Dermis blood vessel endothelial cell (primary cell): Measurements from ENCODE around the gene STK11. TPM values are rescaled to one million over a fixed set of nuclear protein-coding genes. Genes with fewer than 3 reads are reported as not detected.
"Not testable (repeated sequence)": the region's sequence is repeated elsewhere in the genome, so short reads cannot be mapped to it uniquely, and the experiment has no call there.

Experiments
- DNase-seq: peaks from one replicate; pipeline ENCODE4 v3.0.0; 2010
- total RNA-seq: library from RNA; depleted of rRNA; stranded (reverse); fragments of >200 nt; gene quantifications from 2 replicates; pipeline ENCODE4 v1.2.3, GENCODE V29; 2014

Gene STK11
- total RNA-seq, 1 donor from 2014 or later = 108 TPM

DNA sequence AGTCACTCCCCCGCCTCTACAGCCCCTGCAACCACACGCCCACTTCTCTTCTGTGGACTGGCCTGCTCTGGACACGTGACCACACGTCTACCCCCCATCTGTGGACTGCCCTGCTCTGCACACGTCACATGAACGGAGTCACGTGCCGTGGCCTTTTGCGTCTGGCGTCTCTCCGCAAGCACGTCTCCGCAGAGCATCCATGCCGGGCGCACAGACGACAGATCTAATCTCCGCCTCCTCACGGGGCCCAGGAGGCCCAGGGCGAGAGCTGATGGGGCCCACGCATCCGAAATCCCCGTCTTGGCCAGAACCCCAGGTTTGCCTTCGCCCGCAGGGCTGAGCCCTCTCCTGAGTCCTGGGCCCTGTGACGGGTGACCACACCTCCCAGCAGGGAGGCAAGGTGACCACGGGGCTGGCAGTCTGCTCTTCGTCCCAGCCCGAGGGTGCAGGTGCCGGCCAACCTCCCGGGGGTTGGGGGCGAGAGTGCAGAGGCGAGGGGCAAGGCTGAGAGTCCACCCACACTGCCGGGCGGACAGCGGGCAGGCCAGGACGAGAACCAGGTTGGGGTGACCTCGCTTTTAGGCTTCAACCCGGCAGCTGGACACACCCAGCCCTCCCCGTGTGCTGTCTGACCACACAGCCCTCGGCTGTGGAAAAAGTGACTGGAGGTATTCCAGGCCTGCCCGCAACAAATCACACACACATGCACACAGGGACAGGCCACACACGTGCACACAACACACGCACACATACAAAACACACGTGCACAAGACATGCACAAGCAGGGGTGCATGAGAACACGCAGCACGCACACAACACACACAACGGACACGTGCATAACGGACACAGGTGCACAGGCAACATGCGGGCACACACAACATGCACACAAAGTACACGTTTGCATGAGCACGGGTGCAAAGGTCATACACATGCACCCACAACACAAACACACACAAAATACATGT, 35.4 kb upstream of the STK11 start:
- no peak for DNase-seq

DNA sequence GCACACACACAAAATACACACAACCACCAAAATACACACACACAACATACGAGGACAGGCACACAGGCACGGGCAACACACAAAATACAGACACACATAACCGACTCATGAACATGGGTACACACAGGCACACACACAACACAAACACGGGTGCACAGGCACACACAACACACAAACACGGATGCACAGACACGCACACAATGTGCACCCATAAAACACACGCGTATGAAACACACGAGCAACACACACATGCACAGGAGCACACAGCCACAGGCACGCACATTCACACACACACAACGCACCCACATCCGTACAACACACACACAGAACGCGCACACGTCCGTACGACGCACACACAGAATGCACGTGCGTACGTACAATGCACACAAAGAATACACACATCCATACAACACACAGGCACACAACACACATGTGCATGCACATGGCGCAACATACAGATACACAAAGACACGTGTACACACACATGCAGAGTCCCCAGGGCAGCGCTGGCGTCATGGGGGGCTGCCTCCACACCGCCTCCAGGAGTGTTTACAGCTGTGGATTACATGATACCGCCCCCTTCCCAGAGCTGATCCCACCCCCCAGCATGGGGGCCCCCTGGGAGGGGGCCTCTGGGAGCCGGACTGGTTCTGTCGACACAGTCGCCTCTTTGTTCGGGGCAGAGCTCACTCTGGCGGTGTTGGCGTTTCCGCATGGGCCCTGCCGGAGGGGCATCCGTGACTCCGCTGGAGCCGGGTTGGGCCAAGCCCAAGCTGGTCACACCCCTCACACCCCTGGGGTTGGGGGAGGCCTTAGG, 34.4 kb upstream of the STK11 start:
- DNase-seq = no peak

DNA sequence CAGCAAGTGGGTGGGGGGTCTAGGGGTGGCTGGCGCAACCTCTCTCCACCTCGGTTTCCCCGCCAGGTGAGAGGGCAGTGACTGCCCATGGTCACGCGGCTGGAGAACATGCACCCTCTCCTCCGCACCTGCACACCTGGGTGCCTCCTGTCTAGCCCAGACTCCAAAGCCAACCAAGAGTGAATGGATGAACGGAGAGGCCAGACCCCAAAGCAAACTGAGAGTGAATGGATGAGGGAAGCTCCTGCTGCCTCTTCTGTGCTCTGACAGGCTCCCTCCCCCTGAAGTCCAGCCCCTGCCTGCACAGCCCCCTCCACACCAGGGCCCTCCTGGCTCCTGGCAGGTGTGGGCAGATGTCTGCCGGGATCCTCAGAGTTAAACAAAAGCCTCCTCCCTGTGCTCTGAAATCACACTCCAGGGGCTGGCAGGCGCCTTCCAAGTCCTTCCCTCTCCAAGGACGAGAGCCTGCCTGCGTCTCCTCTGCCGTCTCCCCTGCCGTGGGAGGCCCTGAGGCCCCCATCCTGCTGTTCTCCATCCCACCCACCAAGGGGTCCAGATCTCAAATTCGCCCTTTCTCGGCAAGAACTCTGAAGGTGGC, 33.7 kb upstream of the STK11 start:
- DNase-seq = no peak

DNA sequence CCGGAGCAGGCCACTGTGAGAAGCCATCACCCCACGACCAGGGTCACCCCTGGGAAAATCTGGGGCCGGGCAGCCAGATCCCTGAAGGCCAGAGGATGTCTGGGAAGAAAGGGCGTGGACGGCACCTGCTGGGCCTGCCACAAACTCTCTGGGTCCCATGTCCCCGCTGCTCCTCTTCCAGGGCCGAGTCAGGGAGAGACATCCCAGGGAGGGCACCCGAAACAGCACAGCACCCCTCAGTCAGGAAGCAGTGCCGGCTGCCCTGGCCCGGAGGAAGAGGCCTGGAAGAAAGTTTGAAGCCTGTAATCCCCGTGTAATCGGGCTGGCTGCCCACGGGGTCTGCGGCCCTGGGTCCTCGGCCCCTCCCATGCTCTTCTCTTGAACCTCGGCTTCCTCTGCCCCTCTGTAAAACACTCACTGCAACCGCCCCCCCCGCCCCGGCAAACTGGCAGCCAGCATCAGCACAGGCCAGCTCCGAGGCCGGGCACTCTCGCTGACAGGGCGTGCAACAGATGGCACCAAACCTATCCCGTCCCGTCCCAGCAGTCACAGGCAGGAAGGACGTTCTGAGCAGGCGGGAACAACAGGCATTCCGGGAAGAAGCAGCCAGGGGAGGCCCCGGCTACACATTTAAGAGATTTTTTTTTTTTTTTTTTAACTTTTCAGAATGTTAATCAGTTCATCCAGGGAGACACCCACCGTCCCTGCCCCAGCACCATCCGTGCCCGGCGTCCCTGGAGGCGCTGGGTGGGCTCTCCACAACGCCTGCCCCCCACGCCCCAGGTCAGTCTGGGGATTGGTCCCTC, 33.0 kb upstream of the STK11 start:
- DNase-seq = peak; percentile 57

DNA sequence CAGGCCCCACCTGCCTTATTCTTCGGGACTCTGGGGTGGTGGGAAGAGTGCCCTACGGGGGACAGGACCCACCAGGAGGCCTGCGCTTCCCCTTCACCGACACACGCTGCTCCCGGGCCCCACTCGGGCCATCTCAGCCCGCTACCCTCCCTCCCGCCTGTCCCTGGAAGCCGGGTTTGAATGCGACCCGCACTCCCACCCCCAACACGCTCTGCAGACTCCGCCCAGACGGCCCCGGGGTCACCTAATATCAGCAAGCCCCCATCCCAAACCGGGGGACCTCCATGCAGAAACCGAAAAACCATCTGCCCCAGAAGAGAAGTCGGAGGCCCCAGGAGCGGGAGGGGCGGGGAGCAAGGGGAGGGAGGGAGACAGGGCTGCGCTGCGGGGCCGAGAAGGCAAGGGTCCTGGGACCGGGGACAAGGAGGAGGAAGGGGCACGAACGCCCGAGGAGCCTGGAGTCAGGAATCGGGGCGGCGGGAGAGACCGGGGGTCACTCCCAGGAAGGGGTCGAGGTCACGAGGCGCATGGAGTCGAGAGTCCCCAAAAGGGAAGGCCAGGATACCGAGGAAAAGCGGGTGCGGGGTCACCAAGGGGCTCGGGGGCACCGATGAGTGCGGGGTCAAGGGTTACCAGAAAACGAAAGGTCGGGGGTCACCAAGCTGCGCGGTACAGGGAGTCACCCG, 32.3 kb upstream of the STK11 start:
- peak; percentile 28 for DNase-seq

DNA sequence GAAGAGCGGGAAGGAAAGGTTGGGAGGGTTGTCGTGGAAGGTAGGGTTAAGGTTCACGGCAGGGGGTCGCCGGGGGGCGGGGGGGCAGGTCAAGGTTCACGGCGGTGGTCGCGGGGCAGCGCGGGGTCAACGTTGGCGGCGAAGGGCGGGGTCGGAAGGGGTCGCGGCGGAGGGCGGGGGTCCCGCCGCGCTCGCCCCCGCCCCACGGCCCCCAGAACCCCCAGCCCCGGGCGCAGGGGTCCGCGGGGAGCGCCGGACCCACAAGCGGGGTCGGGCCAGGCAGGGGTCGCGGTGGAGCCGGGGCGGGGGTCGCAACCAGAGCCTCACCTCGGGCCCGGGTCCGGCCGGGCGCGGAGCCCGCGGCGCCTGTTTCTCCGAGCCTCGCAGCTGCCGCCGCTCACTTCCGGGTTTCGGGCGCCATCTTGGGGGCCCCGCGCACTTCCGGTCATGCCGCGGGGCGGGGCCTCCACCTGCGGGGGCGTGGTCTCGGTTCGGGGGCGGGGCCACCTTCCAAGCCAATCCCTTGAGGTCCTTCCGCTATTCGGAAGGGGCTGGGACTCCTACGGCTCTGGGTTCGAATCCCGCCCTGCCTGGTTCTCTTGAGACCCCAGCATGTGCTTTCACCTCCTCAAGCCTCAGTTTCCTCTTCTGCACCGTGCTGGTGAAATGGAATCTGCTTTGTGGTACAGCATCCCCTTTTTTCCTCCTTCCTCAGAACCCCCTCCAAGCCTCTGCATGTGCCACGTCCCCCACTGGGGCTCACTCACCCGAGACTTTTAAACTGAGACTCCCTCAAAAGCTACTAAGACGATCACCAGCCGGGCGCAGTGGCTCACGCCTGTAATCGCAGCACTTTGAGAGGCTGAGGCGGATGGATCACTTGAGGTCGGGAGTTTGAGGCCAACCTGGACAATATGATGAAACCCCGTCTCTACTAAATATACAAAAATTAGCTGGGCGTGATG, 31.5 kb upstream of the STK11 start, which contains the start of gene SBNO2:
Gene SBNO2 (minus strand): TSS at position 424 of the 965 bp plus-strand sequence. CDS start 19,992 bp downstream, outside the sequence.
- DNase-seq = peak; percentile 92

DNA sequence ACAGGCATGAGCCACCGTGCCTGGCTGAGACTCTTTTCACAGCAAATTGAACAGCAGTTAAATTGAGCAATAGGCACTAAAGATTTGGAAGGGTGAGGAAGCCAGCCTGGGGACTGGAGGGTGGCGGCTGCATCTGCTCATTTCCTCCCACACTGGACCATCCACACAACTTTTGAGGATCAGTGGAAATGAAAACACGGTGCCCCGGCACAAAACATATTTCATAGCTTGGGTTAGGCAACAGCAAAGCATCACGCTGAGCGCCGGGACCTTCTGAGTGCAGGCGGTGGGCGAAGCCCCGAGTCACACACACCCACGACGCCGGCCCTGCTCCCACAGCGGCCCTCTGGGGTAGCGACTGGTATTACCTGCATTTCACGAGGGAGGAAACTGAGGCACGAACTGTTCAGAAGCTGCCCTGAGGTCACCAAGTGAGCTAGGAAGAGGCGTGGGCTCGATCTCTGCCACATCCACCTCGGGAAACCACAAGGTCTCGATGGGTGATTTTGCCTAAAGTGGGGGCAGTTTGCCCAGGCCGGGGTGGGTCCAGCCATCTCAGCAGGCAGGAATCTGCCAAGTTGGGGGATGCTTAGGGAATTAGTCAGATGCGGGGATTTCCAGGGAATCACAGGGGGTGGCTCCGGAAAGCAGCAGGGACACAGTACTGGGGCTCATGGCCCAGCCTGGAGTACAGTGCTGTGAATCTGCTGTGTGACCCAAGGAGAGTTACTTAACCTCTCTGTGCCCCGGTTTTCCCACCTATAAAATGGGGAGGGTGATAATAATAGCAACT, 28.1 kb upstream of the STK11 start:
- peak; percentile 84 for DNase-seq

DNA sequence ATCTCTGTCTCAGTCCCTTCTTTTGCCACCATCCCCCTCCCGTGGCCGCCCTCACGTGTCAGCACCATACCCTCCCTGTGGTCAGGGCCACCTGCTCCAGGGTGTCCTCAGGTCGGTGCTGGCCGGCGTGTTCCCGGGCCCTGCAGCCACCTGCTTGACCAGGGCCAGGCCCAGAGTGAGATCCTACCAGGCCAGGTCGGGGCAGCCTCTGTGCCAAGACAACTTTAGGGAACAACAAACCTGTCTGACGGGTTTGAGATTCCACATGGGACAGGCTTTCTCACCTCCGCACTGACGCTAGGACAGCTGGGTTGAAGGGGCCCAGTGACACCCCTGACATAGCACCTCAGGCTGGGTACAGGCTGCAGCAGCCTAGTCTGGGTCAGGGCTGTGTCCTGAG, 24.0 kb upstream of the STK11 start:
- DNase-seq = no peak

DNA sequence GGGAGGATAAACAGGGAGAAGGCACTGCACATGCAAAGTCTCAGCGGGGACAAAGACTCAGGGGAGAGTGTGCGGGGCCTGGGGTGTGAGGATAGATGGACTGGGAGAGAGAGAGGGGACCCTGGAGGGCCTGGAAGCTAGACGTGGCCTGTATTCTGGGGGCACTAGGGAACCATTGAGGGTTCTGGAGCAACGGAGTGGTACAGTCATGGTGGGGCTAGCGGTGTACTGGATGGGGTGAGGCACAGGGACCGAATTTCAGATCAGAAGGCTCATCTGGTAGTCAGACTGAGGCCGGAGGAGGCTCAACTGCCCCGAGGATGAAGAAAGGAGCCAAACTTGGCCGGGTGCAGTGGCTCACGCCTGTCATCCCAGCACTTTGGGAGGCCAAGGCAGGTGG, 23.5 kb upstream of the STK11 start:
- DNase-seq = no peak

DNA sequence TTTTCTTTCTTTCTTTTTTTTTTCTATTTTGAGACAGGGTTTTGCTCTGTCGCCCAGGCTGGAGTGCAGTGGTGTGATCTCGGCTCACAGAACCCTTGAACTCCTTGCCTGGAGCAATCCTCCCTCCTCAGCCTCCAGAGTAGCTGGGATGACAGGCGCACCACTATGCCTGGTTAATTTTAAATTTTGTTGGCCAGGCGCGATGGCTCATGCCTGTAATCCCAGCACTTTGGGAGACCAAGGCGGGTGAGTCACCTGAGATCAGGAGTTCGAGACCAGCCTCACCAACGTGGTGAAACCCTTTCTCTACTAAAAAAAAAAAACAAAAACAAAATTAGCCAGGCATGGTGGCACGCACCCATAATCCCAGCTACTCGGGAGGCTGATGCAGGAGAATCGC, 22.9 kb upstream of the STK11 start:
- DNase-seq = no peak

DNA sequence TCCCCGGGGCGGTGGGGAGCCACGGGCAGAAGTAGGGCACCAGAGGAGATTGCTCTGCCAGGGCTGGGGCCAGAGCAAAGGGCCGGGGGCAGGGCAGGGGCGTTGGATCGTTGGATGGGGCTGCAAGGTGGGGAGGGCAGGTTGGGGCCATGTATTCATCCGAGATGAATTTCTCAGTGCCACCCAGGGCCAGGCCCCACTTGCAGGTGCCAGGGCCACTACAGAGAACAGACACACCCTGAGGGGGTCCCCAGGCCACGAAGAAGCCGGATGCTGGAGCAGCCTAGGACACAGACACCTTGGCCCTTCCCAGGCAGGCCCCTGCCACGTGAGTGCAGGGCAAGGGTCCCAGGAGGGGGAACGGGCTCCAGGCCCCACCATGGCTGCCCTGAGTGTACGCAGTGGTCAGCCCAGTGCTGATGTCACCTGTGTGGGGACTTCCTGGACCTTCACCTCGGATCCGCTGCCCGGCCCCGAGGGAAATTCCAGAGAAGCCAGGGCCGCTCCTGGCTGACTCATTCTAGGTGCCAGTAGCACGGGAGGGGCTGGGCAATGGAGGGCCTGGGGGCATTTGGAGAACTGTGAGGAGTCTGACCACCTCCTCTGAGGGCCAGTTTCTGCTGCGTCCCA, 21.9 kb upstream of the STK11 start:
- peak; percentile 55 for DNase-seq

DNA sequence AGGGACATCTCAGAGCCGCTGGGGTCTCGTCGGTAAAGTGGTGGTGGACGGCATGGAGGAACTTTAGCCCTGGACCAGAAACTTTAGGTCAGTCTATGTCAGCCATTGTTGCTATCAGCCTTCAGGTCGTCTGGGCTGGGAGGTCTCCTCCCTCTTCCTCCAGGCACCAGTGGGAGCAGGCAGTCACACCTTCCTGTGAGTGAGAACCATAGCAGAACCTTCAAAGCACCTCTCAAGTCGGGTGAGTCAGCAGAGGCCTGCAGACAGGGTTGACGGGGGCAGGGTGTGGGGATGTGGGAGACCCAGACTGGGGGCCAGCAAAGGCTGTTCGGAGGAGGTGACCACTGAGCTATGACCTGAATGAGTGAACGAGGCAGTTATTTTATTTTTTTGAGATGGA, 16.2 kb upstream of the STK11 start:
- DNase-seq = peak; percentile 55

DNA sequence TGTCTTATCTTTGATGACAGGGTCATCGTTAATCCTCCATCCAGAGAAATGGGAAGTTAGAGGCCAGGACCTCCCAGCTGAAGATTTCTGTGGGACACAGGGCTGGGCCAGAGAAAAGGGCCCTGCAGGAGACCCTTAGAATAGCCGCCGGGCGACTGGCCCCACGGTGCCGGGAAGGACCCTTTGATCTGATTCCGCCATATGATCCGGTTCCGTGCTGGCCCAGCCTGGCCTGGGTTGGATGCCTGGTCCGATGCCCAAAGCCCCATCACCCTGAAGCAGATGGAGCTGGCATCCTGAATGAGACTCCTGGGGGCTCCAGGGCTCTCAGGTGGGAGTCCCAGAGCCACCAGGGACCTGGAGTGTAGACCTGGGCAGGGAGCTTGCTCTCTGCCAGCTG, 6.0 kb upstream of the STK11 start:
- DNase-seq = no peak

DNA sequence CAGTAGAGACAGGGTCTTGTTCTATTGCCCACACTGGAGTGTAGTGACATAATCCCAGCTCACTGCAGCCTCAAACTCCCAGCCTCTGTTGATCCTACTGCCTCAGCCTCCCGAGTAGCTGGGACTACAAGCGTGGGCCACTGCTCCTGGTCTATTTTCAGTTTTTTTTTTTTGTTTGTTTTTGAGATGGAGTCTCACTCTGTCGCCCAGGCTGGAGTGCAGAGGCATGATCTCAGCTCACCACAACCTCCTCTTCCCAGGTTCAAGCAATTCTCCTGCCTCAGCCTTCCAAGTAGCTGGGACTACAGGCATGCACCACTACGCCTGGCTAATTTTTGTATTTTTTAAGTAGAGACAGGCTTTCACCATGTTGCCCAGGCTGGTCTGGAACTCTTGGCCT, 5.0 kb upstream of the STK11 start:
- DNase-seq = not testable (repeated sequence)

DNA sequence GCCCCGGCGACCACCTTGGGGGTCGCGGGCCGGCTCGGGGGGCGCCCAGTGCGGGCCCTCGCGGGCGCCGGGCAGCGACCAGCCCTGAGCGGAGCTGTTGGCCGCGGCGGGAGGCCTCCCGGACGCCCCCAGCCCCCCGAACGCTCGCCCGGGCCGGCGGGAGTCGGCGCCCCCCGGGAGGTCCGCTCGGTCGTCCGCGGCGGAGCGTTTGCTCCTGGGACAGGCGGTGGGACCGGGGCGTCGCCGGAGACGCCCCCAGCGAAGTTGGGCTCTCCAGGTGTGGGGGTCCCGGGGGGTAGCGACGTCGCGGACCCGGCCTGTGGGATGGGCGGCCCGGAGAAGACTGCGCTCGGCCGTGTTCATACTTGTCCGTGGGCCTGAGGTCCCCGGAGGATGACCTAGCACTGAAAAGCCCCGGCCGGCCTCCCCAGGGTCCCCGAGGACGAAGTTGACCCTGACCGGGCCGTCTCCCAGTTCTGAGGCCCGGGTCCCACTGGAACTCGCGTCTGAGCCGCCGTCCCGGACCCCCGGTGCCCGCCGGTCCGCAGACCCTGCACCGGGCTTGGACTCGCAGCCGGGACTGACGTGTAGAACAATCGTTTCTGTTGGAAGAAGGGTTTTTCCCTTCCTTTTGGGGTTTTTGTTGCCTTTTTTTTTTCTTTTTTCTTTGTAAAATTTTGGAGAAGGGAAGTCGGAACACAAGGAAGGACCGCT, 729 bp downstream of the STK11 start:
- no peak for DNase-seq

DNA sequence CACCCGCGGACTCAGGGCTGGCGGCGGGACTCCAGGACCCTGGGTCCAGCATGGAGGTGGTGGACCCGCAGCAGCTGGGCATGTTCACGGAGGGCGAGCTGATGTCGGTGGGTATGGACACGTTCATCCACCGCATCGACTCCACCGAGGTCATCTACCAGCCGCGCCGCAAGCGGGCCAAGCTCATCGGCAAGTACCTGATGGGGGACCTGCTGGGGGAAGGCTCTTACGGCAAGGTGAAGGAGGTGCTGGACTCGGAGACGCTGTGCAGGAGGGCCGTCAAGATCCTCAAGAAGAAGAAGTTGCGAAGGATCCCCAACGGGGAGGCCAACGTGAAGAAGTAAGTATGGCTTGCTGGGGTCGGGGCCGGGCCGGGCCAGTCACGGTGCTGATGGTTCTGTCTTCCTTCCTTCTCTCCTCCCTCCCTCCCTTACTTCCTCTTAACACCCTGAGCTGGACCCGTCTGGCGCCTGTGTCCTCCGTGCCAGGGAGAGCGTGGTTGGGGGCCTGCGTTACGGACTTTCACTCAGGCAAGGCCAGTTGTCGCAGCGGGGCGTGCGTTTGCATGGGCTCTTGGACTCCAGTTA, 1.4 kb downstream of the STK11 start:
- peak; percentile 47 for DNase-seq

DNA sequence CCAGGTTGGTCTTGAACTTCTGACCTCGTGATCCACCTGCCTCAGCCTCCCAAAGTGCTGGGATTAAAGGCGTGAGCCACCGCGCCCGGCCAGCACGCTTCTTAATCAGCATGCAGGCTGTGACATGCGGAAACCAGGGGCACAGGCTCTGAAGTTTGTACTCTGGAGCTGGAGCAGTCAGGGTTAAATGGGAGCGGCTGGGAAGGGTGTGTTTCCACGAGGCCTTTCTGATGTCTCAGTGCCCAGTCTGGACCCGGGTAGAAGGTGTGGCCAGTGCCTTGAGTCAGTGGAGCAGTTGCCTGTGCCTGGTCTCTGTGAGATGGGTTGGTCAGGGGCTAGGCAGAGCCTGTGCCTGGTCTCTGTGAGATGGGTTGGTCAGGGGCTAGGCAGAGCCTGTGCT, 3.3 kb downstream of the STK11 start:
- DNase-seq = not testable (repeated sequence)

DNA sequence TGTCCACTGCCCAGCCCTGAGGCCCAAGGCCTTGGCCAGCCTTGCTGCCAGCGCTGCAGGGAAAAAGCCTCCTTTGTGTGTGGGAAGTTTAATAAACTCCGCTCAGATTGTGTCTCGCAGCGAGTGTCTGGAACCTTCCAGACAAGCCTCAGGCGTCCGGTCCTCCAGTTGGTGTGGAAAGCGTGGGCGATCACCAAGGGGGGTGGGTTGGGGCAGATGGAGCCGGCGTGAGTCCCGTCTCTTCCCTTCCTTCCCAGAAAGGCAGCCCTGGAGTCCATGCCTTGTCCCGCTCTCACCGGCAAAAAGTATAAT, 4.6 kb downstream of the STK11 start:
- DNase-seq = no peak
